ENCODE data around the gene IQGAP2.
A peak's percentile ranks its signal among the peaks of the same experiment; 100 is the strongest.

Gene IQGAP2

DNA sequence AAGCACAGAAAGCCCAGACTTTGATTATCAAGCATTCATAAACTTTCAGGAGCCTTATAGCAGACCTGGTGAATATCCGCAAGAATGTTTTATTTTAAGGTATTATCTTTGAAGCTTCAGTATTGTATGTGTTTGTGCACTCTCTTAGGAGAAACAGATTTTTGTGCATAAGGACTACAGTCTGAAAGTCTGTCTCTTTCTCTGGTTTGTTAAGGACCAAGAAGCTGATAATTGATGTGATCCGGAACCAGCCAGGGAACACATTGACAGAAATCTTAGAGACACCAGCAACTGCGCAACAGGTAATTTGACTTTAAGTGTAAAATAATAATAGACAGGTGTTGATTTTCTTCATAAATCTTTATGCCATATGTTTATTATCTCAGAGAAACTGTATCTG lies 290.1 kb downstream of the IQGAP2 start:
- H3K4me1 Mint-ChIP-seq = no peaks in the 10 kb centered on the region
- no peaks in the 10 kb centered on the region for H3K27me3 Mint-ChIP-seq
- H3K9me3 Mint-ChIP-seq = no peaks in the 10 kb centered on the region
- DNase-seq (ENCODE audit: low spot score in 2 of 2) (no peak), ATAC-seq (ENCODE audit: low read depth) (no peak)
- no peak overlapping the region for H3K4me3 Mint-ChIP-seq
- peaks cover 4% of the 10 kb centered on the region for H3K36me3 Mint-ChIP-seq
- no peak overlapping the region for H3K27ac Mint-ChIP-seq

DNA sequence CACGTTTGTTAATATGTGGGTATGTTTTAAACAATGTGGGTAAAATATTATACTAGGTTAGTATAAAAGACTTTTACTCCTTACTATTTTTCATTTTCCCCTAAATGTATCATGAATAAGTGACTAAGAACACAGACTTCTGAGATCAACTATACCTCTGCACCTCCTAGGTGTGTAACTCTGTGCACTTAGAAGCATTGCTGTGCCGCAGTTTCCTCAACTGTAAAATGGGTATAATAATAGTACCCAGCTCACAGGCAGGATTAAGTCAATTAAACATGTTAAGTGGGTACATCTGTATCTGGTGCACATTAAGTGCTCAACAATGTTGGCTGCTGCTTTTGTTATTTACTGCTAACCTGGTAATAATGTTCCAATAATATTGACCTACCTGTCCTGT lies 291.2 kb downstream of the IQGAP2 start:
- no peak overlapping the region for H3K4me3 Mint-ChIP-seq
- ATAC-seq (ENCODE audit: low read depth) = no peak

DNA sequence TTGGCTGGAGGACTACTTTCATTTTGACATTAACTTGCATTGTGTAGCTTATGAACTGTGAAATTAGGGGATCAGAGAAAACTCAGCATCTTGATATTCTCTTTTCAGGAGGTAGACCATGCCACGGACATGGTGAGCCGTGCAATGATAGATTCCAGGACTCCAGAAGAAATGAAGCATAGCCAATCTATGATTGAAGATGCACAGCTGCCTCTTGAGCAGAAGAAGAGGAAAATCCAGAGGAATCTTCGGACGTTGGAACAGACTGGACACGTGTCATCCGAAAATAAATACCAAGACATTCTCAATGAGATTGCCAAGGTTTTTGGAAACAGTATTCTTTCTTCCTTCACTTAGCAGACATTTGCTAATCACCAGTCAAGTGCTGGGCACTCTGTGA lies 292.3 kb downstream of the IQGAP2 start:
- Mint-ChIP-seq H3K27me3 (no peaks in the 10 kb centered on the region), H3K9me3 (no peaks in the 10 kb centered on the region), H3K4me3 (no peak overlapping the region), H3K27ac (no peak overlapping the region), H3K4me1 (no peaks in the 10 kb centered on the region), H3K36me3 (peaks cover 2% of the 10 kb centered on the region)
- no peak for ATAC-seq (ENCODE audit: low read depth)
- no peak for DNase-seq (ENCODE audit: low spot score in 2 of 2)

More for the DNA sequence above, 291.2 kb downstream of the IQGAP2 start:
- H3K27ac Mint-ChIP-seq = no peak overlapping the region
- H3K27me3 Mint-ChIP-seq = no peaks in the 10 kb centered on the region
- H3K9me3 Mint-ChIP-seq = no peaks in the 10 kb centered on the region
- H3K4me1 Mint-ChIP-seq = no peaks in the 10 kb centered on the region
- peaks cover 4% of the 10 kb centered on the region for H3K36me3 Mint-ChIP-seq
- DNase-seq (ENCODE audit: low spot score in 2 of 2) = no peak

DNA sequence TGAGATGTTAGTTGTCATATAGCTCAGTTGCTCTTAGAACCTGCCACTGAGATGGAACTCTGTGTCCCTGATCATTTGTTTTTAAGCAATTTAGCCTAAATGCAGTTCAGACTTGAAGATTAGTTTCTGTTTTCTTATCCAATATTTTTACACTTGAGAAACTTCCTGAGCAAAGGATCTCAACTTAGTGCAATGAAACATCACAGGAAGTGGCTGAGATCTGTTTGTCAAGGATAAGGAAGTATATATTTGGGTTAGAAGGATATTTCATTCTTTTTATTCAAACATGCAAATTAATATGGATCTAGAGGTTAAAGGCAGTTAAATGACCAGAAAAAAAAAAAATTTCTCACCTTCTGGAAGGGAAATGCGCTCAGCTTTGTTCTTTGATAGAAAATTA lies 293.2 kb downstream of the IQGAP2 start:
- H3K4me3 Mint-ChIP-seq = no peak overlapping the region
- no peak overlapping the region for H3K27ac Mint-ChIP-seq
- ATAC-seq (ENCODE audit: low read depth) (no peak), DNase-seq (ENCODE audit: low spot score in 2 of 2) (no peak)
- H3K27me3 Mint-ChIP-seq = no peaks in the 10 kb centered on the region
- no peaks in the 10 kb centered on the region for H3K9me3 Mint-ChIP-seq
- peaks cover 5% of the 10 kb centered on the region for H3K36me3 Mint-ChIP-seq
- H3K4me1 Mint-ChIP-seq = no peaks in the 10 kb centered on the region

DNA sequence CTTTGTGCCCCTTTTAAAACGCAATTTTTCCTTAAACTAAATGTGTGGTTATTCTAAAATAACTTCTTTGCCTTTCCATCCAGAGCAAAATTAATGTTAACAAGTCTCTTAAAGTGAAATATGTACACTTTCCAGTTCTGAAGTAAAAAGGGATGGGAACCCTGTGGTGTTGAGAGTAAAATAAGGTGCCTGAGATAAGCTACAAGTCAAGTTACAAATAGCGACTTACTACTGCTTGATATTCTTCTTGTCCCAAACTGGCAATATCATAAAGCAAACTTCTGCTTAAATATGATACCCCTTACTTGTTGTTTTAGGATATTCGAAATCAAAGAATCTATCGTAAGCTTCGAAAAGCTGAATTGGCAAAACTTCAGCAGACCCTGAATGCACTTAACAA lies 294.6 kb downstream of the IQGAP2 start:
- DNase-seq (ENCODE audit: low spot score in 2 of 2) (no peak), ATAC-seq (ENCODE audit: low read depth) (no peak)
- Mint-ChIP-seq H3K27me3 (no peaks in the 10 kb centered on the region), H3K9me3 (no peaks in the 10 kb centered on the region), H3K4me3 (no peak overlapping the region), H3K27ac (no peak overlapping the region), H3K36me3 (peaks cover 8% of the 10 kb centered on the region), H3K4me1 (no peaks in the 10 kb centered on the region)

DNA sequence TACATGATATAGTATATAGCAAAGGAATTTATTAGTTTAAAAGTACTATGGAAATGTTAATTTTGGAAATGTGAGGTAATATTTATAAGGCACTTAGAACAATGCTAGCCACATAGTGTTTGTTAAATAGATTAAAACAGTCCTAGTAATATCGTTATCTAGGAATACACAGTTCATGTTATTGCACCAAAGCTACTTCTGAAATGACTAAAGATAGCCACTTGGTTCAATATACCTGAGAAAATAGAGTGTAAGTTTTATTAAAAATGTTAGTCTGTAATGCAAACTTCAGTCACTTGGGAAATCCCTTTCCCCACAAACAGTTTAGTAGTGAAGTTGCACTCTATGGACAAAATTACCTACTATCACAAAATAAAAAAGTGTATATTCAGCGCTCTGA lies 297.5 kb downstream of the IQGAP2 start:
- H3K27me3 Mint-ChIP-seq = no peaks in the 10 kb centered on the region
- peaks cover 8% of the 10 kb centered on the region for H3K36me3 Mint-ChIP-seq
- no peak overlapping the region for H3K4me3 Mint-ChIP-seq
- no peak for ATAC-seq (ENCODE audit: low read depth)
- no peaks in the 10 kb centered on the region for H3K4me1 Mint-ChIP-seq
- H3K9me3 Mint-ChIP-seq = no peaks in the 10 kb centered on the region
- DNase-seq (ENCODE audit: low spot score in 2 of 2) = no peak
- no peak overlapping the region for H3K27ac Mint-ChIP-seq

DNA sequence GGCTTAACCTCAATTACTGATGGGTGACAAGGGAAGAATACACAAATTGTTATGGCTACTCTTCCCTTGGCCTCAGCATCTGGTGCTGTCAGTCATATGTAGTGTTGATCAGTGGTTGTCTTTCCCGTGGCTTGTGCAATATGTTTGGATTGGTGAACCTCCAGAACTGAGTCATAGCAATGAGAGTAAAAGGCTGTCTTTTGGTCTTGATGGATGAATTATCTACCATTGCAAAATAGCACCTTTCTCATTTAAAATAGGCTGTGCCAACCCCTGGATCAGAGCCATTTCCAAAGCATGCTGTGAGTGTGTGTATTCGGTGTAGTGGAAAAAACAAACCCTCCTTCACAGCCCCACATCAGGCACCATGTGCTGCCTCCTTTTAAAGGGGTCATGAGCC lies 298.2 kb downstream of the IQGAP2 start:
- H3K36me3 Mint-ChIP-seq = peaks cover 6% of the 10 kb centered on the region

DNA sequence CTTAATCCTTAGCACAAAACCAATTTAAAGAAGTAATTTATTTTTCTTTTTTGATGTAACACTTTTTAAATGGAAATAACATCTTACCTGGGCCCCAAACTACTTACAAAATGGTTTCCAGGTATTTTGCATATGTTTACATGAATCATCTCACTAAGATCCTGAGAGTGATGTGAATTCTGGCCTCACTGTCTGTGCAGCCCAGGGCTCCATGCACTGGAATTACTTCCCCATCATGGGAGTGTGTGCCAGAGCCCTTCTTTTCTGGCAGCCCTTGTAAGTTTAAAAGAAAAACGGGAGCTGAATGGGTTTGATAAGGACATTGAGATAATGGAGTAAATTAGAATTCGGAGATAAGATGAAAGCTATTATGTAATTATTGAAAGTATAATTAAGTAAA lies 300.6 kb downstream of the IQGAP2 start:
- DNase-seq (ENCODE audit: low spot score in 2 of 2) (no peak), ATAC-seq (ENCODE audit: low read depth) (no peak)
- Mint-ChIP-seq H3K27me3 (no peaks in the 10 kb centered on the region), H3K9me3 (no peaks in the 10 kb centered on the region), H3K27ac (no peak overlapping the region), H3K4me3 (no peak overlapping the region), H3K4me1 (no peaks in the 10 kb centered on the region), H3K36me3 (peaks cover 6% of the 10 kb centered on the region)

More for the DNA sequence above, 298.2 kb downstream of the IQGAP2 start:
- ATAC-seq (ENCODE audit: low read depth) (no peak), DNase-seq (ENCODE audit: low spot score in 2 of 2) (no peak)
- no peak overlapping the region for H3K27ac Mint-ChIP-seq
- no peaks in the 10 kb centered on the region for H3K9me3 Mint-ChIP-seq
- H3K4me3 Mint-ChIP-seq = no peak overlapping the region
- H3K4me1 Mint-ChIP-seq = no peaks in the 10 kb centered on the region
- H3K27me3 Mint-ChIP-seq = no peaks in the 10 kb centered on the region

DNA sequence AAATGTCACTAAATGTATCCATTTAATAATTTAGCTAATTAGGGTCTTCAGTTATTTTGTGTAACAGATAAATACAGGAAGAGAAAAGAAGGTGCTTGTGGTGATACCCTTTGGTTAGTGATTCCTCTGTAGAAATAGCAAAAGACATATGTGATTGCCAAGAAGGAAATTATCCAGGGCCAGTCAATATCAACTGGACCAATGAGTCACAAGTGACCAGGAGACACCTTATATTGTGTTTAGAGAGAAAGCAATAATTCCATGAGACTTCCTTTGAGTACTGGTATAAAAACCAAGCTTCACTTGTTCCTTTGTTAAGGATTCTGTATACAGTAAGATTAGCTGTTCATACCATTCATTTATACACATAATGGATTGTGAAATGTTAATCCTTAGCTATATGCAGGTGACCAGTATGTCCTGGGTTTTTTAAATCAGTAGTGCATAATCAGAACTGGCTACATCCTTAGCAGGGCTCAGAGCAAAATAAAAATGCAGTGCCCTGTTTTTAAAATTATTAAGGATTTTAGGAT lies 301.1 kb downstream of the IQGAP2 start:
- H3K27ac Mint-ChIP-seq = no peak overlapping the region
- DNase-seq (ENCODE audit: low spot score in 2 of 2) = no peak
- H3K4me1 Mint-ChIP-seq = no peaks in the 10 kb centered on the region
- H3K27me3 Mint-ChIP-seq = no peaks in the 10 kb centered on the region
- no peaks in the 10 kb centered on the region for H3K9me3 Mint-ChIP-seq
- no peak for ATAC-seq (ENCODE audit: low read depth)
- H3K36me3 Mint-ChIP-seq = peaks cover 6% of the 10 kb centered on the region
- no peak overlapping the region for H3K4me3 Mint-ChIP-seq

DNA sequence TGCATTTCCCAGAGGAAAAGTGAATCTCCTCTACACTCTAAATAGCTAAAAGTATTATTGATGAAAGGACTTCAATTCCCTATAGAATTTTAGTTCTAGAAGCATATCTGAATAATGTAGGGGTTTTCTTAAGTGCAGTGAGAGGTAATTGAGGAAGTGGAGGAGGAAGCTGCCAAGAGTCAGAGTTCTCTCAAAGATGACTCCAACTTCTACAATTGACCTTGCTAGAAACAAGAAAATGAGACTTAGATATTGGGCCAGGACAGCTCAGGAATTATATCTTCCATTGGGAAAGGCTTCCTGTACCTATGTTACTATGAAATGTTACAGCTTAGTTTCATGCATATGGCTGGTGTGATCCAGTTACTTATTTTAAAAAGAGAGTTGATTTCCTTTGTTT lies 302.5 kb downstream of the IQGAP2 start:
- Mint-ChIP-seq H3K4me1 (no peaks in the 10 kb centered on the region), H3K4me3 (no peak overlapping the region), H3K36me3 (peaks cover 6% of the 10 kb centered on the region), H3K9me3 (no peaks in the 10 kb centered on the region), H3K27me3 (peaks cover 3% of the 10 kb centered on the region), H3K27ac (no peak overlapping the region)
- DNase-seq (ENCODE audit: low spot score in 2 of 2) = no peak
- peak; percentile 65 for ATAC-seq (ENCODE audit: low read depth)

DNA sequence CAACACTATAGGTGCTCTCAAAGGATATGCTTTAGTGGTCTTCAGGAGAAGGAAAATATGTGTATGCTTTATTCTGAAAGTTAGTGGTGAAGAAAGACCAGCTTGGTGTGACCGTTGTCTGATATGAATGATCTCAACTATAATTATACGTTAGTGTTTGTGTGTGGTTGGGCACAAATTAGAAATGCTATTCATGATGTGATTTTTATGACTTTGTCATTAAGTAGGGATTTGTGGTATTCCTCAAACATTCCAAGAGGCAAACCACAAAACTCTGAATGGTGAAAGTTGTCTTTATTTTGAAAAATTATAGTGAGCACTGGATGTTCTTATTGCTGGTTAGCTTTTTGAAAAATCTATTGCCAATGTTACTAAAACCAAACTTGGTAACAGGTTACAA lies 306.7 kb downstream of the IQGAP2 start:
- Mint-ChIP-seq H3K4me3 (no peak overlapping the region), H3K27me3 (peaks cover 16% of the 10 kb centered on the region), H3K27ac (no peak overlapping the region), H3K9me3 (peaks cover 2% of the 10 kb centered on the region), H3K36me3 (no peaks in the 10 kb centered on the region), H3K4me1 (peaks cover 3% of the 10 kb centered on the region)
- DNase-seq (ENCODE audit: low spot score in 2 of 2) (no peak), ATAC-seq (ENCODE audit: low read depth) (no peak)

DNA sequence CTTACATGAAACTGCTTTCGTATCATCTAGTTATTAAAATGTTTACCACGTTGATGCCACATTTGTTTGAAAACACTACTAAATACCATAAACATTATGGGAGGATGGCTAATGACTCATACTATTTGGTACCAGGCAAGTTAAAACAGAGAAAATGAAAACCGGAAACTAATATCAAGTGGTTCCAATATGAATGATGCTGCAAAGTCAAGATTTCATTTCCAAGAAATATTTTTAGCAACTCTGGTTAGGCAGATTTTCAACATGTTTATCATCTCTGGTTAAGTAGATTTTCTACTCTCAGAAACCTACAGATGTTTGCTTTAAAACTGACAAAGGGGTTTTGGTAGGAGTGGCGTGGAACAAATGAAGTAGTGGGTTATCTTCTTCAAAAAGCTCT lies 307.9 kb downstream of the IQGAP2 start:
- Mint-ChIP-seq H3K4me3 (no peak overlapping the region), H3K27me3 (peaks cover 19% of the 10 kb centered on the region), H3K36me3 (no peaks in the 10 kb centered on the region), H3K9me3 (peaks cover 2% of the 10 kb centered on the region), H3K4me1 (peaks cover 8% of the 10 kb centered on the region), H3K27ac (no peak overlapping the region)
- ATAC-seq (ENCODE audit: low read depth) = no peak
- no peak for DNase-seq (ENCODE audit: low spot score in 2 of 2)

DNA sequence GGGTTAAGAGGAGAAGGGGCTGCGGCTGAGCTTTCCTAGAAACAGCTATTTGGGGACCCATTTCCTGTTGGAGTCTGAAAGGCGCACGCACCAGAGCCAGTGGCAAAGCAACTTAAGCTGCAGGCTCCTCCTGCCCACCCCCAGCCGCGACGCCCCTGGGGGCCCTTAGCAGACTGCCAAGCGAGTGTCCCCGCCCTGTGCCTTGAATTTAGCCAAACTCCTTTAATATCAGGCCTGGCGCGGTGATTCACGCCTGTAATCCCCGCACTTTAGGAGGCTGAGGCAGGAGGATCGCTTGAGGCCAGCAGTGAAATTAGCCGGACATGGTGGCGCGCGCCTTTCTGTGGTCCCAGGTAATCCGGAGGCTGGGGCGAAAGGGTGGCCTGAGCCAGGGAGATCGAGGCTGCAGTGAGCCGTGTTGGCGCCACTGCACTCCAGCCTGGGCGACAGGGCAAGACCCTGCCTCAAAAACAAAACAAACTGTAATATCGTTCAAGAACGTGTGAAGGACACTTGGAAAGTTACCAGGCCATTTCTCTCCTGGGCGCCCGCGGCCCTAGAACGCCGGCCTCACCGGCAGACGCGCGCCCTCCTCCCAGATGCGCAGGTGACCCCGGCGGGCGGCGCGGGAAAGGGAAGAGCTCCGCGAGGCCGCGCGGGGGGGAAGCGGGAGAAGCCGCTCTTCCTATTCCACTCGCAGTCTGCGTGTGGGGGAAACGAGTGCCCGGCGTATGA lies 311.8 kb downstream of the IQGAP2 start:
- peak overlapping the region; percentile 79 for H3K4me3 Mint-ChIP-seq
- ATAC-seq (ENCODE audit: low read depth) = no peak
- H3K27ac Mint-ChIP-seq = no peak overlapping the region
- peaks cover 2% of the 10 kb centered on the region for H3K9me3 Mint-ChIP-seq
- no peaks in the 10 kb centered on the region for H3K36me3 Mint-ChIP-seq
- peaks cover 29% of the 10 kb centered on the region for H3K27me3 Mint-ChIP-seq
- DNase-seq (ENCODE audit: low spot score in 2 of 2) = no peak
- H3K4me1 Mint-ChIP-seq = peaks cover 14% of the 10 kb centered on the region

DNA sequence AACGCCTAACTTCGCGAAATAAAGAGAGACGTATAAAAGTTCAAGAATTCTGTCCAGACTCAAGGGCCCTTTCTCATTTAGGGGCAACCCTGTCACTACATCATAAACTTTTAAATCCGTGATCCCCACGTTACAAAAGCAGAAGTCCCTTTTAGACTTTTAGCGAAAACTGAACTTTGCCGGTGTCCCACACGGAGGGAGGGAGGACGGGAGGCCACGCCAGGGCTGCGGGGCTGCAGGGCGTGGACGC lies 312.3 kb downstream of the IQGAP2 start:
- peak overlapping the region; percentile 79 for H3K4me3 Mint-ChIP-seq
- DNase-seq (ENCODE audit: low spot score in 2 of 2) (peak in 1 of 2 donors; percentile 12), ATAC-seq (ENCODE audit: low read depth) (peak; percentile 48)
- no peaks in the 10 kb centered on the region for H3K36me3 Mint-ChIP-seq
- peaks cover 28% of the 10 kb centered on the region for H3K27me3 Mint-ChIP-seq
- peaks cover 14% of the 10 kb centered on the region for H3K4me1 Mint-ChIP-seq
- H3K9me3 Mint-ChIP-seq = peaks cover 2% of the 10 kb centered on the region
- no peak overlapping the region for H3K27ac Mint-ChIP-seq

DNA sequence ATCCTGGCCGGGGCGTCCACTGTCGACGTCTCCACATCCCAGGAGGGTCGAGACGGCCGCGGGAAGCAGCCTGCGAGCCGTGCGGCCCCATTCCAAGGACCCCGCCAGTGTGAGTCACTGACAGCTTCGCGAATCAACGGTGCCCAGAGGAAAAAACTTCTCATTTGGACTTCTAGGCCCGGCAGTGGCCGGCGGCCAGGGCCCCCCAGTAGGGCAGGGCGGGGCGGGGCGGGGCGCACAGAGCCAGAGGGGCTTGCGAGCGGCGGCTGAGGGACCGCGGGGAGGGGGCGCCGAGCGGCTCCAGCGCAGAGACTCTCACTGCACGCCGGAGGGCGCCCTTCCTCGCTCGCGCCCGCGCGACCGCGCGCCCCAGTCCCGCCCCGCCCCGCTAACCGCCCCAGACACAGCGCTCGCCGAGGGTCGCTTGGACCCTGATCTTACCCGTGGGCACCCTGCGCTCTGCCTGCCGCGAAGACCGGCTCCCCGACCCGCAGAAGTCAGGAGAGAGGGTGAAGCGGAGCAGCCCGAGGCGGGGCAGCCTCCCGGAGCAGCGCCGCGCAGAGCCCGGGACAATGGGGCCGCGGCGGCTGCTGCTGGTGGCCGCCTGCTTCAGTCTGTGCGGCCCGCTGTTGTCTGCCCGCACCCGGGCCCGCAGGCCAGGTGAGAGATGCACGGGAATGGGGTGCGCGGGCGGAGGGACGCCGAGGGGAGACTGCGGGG lies 312.8 kb downstream of the IQGAP2 start, which contains the start of gene F2R:
F2R (plus strand) TSS at position 391 of the 720 bp plus-strand sequence; CDS start at position 573, 182 bp downstream.
- Mint-ChIP-seq H3K36me3 (no peaks in the 10 kb centered on the region), H3K4me3 (peak within 1 kb of the TSS; percentile 79), H3K27ac (no peak within 1 kb of the TSS), H3K4me1 (peaks cover 14% of the 10 kb centered on the region), H3K9me3 (peaks cover 2% of the 10 kb centered on the region), H3K27me3 (peaks cover 24% of the 10 kb centered on the region)
- peak in 1 of 2 donors; percentile 25 for DNase-seq (ENCODE audit: low spot score in 2 of 2)
- ATAC-seq (ENCODE audit: low read depth) = peak; percentile 76
